NCI-H1694 (cell line): Measurements from ENCODE around the gene ZKSCAN8.

Experiments used
- DNase-seq: peaks from one replicate; lab custom pipeline; 2025; lab: John Stamatoyannopoulos, UW

ZKSCAN8 gene

GRCh38 chr6:28139860-28140543 is 1.7 kb upstream of the ZKSCAN8 start:
- no peak for DNase-seq

DNA sequence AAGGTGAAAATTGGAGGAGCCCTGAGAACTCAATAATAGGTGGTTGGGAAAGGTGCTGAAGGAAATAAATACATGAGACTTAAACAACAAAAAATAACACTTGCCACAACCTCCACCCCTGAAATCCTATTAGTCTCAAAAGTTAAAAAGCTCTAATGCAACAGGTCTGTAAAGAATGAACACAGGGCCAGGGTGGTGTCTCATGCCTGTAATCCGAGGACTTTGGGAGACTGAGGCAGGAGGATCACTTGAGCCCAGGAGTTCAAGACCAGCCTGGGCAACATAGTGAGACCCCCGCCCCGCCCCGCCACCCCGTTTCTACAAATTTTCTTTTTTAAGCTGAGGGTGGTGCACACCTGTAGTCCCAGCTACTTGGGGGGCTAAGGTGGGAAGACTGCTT is 1.1 kb upstream of the ZKSCAN8 start:
- no peak for DNase-seq

- DNase-seq = no peak
Observed at GRCh38 chr6:28142446-28142845, 763 bp downstream of the ZKSCAN8 start.

DNA sequence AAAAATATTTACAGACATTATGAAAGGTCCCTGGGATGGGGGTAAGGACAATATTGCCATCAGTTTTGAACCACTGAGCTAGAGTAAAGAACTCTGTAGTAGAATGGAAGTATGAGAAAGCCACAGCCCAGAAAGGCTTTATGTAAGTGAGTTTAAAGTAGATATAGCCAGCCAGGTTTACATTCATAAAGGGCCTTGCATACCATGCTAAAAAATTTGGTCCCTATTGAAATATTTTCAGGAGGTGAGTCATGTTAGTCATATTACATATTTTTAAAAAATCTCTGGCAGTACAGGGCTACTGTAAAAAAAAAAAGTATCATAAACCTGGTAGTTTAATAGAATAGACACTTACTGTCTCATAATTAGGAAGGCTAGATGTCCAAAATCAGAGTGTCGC is 3.5 kb downstream of the ZKSCAN8 start:
- DNase-seq = no peak

DNA sequence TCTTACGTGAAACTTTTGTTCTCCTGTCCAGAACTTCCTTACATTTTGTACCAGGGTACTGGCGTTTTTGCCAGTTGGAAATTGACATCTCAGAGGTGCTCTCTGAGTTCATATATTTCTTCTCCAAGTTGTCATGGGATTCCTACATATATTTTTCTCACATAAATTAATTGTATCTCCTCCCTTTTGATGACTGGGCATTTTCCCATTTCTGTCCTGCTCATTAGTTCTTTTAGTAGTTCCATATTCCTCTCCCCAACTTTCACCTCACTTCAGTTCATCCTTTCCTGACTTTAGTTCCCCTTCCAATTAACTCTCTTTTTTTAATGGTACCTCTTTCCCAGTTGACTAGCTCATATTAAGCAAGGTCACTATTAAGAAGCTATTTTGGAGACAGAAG is 10.8 kb downstream of the ZKSCAN8 start:
- no peak for DNase-seq

DNA sequence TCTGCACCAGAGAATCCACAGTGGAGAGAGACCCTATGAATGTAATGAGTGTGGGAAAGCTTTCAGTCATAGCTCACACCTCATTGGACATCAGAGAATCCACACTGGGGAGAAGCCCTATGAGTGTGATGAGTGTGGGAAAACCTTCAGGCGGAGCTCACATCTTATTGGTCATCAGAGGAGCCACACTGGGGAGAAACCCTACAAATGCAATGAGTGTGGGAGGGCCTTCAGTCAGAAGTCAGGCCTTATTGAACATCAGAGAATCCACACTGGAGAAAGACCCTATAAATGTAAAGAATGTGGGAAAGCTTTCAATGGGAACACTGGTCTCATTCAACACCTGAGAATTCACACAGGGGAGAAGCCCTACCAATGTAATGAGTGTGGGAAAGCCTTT is 11.9 kb downstream of the ZKSCAN8 start:
- no peak for DNase-seq

DNA sequence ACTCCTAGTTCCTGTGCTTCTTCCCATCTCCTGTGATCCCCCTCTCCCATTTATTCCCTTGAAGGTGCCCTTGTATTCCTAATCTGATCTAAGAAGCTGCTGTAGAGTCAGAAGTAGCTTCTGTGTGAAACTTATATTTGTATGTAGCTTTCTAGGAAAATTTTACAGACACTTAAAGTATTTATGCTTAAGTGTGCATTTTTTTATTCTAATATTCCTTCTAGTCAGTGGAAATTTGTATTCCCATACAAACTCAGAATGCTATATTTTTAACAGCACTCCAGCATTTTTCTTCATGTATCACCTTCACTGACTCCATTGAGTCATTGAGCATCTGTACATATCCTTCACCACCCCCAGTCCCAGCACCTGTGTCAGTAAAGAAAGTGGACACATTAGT is 12.7 kb downstream of the ZKSCAN8 start:
- DNase-seq = no peak

GRCh38 chr6:28158318-28158717 is 16.6 kb downstream of the ZKSCAN8 start:
- no peak for DNase-seq

- no peak for DNase-seq
Observed at GRCh38 chr6:28159029-28159607, 17.4 kb downstream of the ZKSCAN8 start.

DNA sequence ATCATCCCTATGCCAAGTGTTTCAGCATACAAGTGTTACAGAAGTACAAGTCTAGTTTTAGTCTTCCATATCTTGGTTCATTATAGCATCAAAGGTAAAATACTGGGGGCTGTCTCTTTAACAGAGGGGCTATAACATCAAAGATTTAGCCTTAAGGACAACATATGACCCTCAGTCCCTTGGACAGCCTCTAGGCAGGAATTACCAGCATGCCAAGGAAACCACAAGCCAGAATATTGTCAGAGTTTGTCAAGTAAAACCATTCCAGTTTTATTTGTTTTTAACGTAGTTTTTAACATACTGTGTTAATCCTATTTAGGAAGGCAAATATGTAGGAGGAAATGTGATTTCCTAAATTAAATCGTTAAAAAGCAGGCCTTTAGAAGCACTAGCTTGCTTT is 18.6 kb downstream of the ZKSCAN8 start:
- DNase-seq = no peak

DNA sequence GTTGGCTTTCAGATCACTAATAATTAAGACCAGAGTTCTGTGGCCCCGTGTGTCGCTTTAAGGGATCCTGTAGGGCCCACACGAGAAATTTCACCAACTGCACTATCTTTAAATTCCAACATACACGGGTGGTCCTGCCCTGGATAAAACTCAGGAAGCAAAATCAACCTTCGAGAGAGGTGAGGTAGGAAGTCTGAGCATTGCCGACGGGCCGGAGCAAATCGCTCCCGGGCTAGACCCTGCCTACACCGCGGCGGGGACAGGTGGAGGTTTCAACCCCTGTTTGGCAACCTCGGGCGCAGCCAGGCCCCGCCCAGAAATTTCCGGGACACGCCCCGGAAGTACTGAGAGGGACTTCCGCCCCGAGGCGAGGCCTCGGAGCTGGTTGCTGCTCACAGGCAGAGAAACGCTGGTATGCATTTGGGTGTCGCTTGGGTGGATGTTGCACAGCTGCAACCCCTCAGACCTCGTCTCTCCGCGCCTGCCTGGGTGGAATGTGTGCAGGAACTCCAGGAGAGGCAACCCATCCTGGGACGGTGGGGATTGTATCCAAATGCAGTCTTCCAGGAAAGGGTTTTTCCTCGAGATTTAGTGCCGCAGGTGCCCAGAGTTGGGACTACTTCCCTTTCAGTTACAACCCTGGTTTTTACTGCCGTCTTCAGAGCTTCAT is 19.9 kb downstream of the ZKSCAN8 start:
- DNase-seq = no peak

- no peak for DNase-seq
Observed at GRCh38 chr6:28165563-28165962, 23.9 kb downstream of the ZKSCAN8 start.

- DNase-seq = no peak
Observed at GRCh38 chr6:28167068-28167467, 25.4 kb downstream of the ZKSCAN8 start.

GRCh38 chr6:28167926-28168325 is 26.2 kb downstream of the ZKSCAN8 start:
- no peak for DNase-seq

GRCh38 chr6:28171271-28171670 is 29.6 kb downstream of the ZKSCAN8 start:
- DNase-seq = no peak

GRCh38 chr6:28172006-28172405 is 30.3 kb downstream of the ZKSCAN8 start:
- DNase-seq = no peak

DNA sequence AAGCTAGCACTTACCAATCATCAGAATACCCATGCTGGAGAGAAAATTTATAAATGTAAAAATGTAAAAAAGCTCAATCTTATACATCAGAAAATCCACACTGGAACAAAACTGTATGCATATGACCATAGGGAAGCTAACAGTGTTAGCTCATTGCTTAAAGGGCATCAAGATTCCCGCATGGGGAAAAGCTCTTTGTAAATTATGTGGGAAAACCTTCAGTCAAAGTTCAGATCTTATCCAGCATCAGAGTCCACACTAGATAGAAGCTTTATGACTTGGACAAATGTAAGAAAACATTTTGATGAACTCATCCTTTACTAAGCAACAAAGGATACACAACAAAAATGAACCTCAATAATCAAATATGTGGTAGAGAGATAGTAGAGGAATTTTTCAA is 34.7 kb downstream of the ZKSCAN8 start:
- DNase-seq = no peak

GRCh38 chr6:28182255-28182654 is 40.6 kb downstream of the ZKSCAN8 start:
- DNase-seq = no peak

DNA sequence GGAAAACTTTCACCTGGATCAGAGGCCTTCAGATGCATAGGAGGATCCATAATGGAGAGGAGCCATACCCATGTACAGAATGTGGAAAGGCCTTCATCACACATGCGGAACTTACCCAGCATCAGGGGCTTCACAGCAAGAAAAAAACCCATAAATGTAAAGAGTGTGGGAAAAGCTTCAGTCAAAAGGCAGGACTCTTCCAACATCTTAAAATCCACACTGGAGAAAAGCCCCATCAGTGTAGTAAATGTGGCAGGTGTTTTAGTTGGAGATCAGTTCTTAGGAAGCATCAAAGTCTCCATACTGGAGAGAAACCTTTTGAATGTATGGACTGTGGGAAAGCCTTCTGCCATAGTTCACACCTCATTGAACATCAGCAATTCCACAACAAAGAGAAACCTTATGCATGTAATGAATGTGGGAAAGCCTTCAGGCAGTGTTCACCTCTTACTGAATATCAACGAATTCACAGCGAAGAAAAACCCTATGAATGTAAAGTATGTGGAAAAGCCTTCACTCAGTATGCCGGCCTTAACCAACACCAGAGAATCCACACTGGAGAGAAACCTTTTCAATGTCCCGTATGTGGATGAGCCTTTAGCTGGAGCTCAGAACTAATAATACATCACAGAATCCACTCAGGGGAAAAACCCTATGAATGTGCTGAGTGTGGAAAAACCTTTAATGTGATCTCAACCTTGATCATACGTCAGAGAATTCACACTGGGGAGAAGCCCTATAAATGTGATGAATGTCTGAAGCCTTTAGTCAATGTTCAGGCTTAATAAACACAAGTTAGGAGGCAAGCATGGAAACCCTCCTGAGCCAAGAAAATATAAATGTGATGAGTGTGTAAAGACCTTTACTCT is 46.7 kb downstream of the ZKSCAN8 start:
- DNase-seq = no peak

GRCh38 chr6:28200020-28200419 is 58.3 kb downstream of the ZKSCAN8 start:
- no peak for DNase-seq

DNA sequence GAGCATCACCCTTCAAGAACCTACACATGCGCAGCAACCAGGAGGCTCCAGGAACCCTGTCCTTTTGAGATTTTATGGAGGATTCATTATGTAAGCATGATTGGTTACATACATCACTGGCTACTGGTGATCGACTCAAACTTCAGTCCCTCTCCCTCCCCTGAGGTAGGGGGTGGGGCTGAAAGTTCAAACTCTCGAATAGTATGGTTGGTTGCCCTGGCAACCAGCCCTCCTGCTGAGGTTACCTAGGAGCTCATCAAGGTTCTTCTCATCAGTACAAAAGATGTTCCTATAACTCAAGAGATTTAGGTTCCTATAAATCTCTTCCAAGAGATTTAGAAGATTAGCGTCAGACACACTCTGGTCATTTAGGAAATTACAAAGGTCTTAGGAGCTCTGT is 61.5 kb downstream of the ZKSCAN8 start:
- DNase-seq = no peak

DNA sequence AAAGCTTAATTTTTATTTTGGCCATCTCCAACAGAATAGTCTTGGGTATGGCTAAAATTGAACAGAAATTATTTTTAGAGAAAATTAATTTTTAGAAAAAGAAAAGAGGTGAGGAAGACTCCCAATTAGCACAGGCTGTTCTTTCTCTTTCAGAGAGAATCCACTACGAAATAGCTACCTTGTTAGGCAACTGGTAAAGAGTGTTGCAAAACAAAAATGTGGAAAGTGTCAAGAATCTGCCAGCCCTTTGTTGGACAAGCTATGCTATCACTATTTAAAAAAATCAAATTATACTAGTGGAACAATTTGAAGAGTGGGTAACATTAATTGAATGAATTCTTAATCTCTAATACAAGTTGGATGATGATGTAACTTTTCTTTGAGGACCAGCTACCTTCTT is 64.2 kb downstream of the ZKSCAN8 start:
- no peak for DNase-seq

- DNase-seq = no peak
Observed at GRCh38 chr6:28206527-28206926, 64.8 kb downstream of the ZKSCAN8 start.
